HepG2 (cell line): ENCODE measurements around the gene SLC25A25. TPM values are rescaled to one million over a fixed set of nuclear protein-coding genes. Genes with fewer than 3 reads are reported as not detected.
A peak's percentile ranks its signal among the peaks of the same experiment; 100 is the strongest.

Source experiments
- AGO2 ChIP-seq: fragments of 200-400 bp; formaldehyde crosslinking; optimal IDR thresholded peaks from 2 replicates; pipeline ENCODE3; 2017; ENCODE audit warnings: mild to moderate bottlenecking, low read depth, low read length, moderate library complexity
- AKAP8 ChIP-seq: sonication (generic); formaldehyde crosslinking; IDR thresholded peaks from 2 replicates; pipeline ENCODE4 v1.5.1; 2020; ENCODE audit warnings: mild to moderate bottlenecking, missing genetic modification reagents
- CCAR2 ChIP-seq: fragments of 200-400 bp; formaldehyde crosslinking; optimal IDR thresholded peaks from 2 replicates; pipeline ENCODE3; 2018; ENCODE audit warnings: low read depth, mild to moderate bottlenecking, low read length, moderate library complexity
- MTA1 ChIP-seq: sonication (generic); formaldehyde crosslinking; IDR thresholded peaks from 2 replicates; pipeline ENCODE4 v1.4.0; 2020; ENCODE audit warnings: missing genetic modification reagents, mild to moderate bottlenecking, borderline replicate concordance
- NAIF1 ChIP-seq: sonication (generic); formaldehyde crosslinking; IDR thresholded peaks from 2 replicates; pipeline ENCODE4 v1.5.0; 2020; ENCODE audit warnings: mild to moderate bottlenecking, missing genetic modification reagents, borderline replicate concordance
- NCOR1 ChIP-seq: fragments of 200-600 bp; sonication (generic); IDR thresholded peaks from 2 replicates; pipeline ENCODE4 v1.7.0; 2017; ENCODE audit warnings: antibody characterized with exemption, low read length, borderline replicate concordance
- NFIB ChIP-seq: sonication (generic); formaldehyde crosslinking; IDR thresholded peaks from 2 replicates; pipeline ENCODE4 v1.9.0; 2021; ENCODE audit warnings: missing genetic modification reagents, mild to moderate bottlenecking, borderline replicate concordance
- POGZ ChIP-seq: sonication (generic); formaldehyde crosslinking; IDR thresholded peaks from 2 replicates; pipeline ENCODE4 v1.4.0; 2020; ENCODE audit warnings: mild to moderate bottlenecking, missing genetic modification reagents
- POLR2G ChIP-seq: fragments of 200-400 bp; formaldehyde crosslinking; IDR thresholded peaks from 2 replicates; pipeline ENCODE4 v1.6.1; 2018; ENCODE audit warnings: mild to moderate bottlenecking, low read depth, low read length, moderate library complexity
- PTBP1 ChIP-seq: fragments of 200-400 bp; formaldehyde crosslinking; IDR thresholded peaks from 2 replicates; pipeline ENCODE4 v1.6.1; 2018; ENCODE audit warnings: low read length, low read depth; ENCODE audit not compliant: poor library complexity, severe bottlenecking
- RBFOX2 ChIP-seq: fragments of 200-400 bp; formaldehyde crosslinking; IDR thresholded peaks from 2 replicates; pipeline ENCODE4 v1.6.1; 2017; ENCODE audit warnings: low read depth, mild to moderate bottlenecking, low read length
- RBM22 ChIP-seq: fragments of 200-400 bp; formaldehyde crosslinking; optimal IDR thresholded peaks from 2 replicates; pipeline ENCODE3; 2017; ENCODE audit warnings: mild to moderate bottlenecking, low read length, moderate library complexity
- SOX5 ChIP-seq: IDR thresholded peaks from 2 replicates; pipeline ENCODE4 v1.6.1; 2016; ENCODE audit warnings: borderline replicate concordance
- SP5 ChIP-seq: IDR thresholded peaks from 2 replicates; pipeline ENCODE4 v1.6.1; 2016; ENCODE audit warnings: low read depth, borderline replicate concordance
- ZBTB7B ChIP-seq: sonication (generic); formaldehyde crosslinking; IDR thresholded peaks from 2 replicates; pipeline ENCODE4 v1.4.0; 2020; ENCODE audit warnings: missing genetic modification reagents
- ZFP1 ChIP-seq: IDR thresholded peaks from 2 replicates; pipeline ENCODE4 v1.6.1; 2016
- ZNF121 ChIP-seq: sonication (generic); formaldehyde crosslinking; IDR thresholded peaks from 2 replicates; pipeline ENCODE4 v1.5.0; 2020; ENCODE audit warnings: mild to moderate bottlenecking, missing genetic modification reagents
- ZNF564 ChIP-seq: sonication (generic); formaldehyde crosslinking; IDR thresholded peaks from 2 replicates; pipeline ENCODE4 v1.8.1; 2023; ENCODE audit warnings: mild to moderate bottlenecking, missing genetic modification reagents
- ZNF660 ChIP-seq: sonication (generic); formaldehyde crosslinking; IDR thresholded peaks from 2 replicates; pipeline ENCODE4 v1.5.1; 2020; ENCODE audit warnings: mild to moderate bottlenecking, low read depth, missing genetic modification reagents, borderline replicate concordance
- ZNF761 ChIP-seq: sonication (generic); formaldehyde crosslinking; conservative IDR thresholded peaks from 2 replicates; pipeline ENCODE4 v1.4.0; 2020; ENCODE audit warnings: mild to moderate bottlenecking, missing genetic modification reagents
- polyA plus RNA-seq, 8 experiments: library from polyadenylated mRNA; depleted of rRNA in 3 of 8; stranded (reverse) in 7 of 8; unstranded in 1 of 8; fragments of >200 nt; fragmentation: Illumina TruSeq in 4 of 8; extraction: Trizol in 4 of 8; gene quantifications; 2 replicates each; pipeline versions ENCODE4 v1.2.1 to v1.2.3, GENCODE V29; 2011 to 2016; ENCODE audit warnings: low read depth in 4 of 8, missing spikeins in 1 of 8, mixed read lengths in 1 of 8; ENCODE audit not compliant: insufficient read depth in 1 of 8
- total RNA-seq, 5 experiments: library from RNA; depleted of rRNA; stranded (reverse); fragments of >200 nt; fragmentation: Illumina TruSeq; extraction: Trizol; gene quantifications; 2 replicates each; pipeline ENCODE4 v1.2.3, GENCODE V29; 2016; ENCODE audit warnings: low read depth in 1 of 5
- TF ChIP-seq, protein P1 (sequence below): sonication (generic); formaldehyde crosslinking; IDR thresholded peaks from 2 replicates; pipeline ENCODE4 v1.5.0; 2020; ENCODE audit warnings: missing genetic modification reagents, mild to moderate bottlenecking, borderline replicate concordance
- TF ChIP-seq, protein P2 (sequence below): sonication (generic); formaldehyde crosslinking; IDR thresholded peaks from 2 replicates; pipeline ENCODE4 v1.5.0; 2020; ENCODE audit warnings: missing genetic modification reagents
- TF ChIP-seq, protein P3 (sequence below): sonication (generic); formaldehyde crosslinking; IDR thresholded peaks from 2 replicates; pipeline ENCODE4 v1.5.0; 2020; ENCODE audit warnings: missing genetic modification reagents
- TF ChIP-seq, protein P4 (sequence below): sonication (generic); formaldehyde crosslinking; IDR thresholded peaks from 2 replicates; pipeline ENCODE4 v1.4.0; 2020; ENCODE audit warnings: missing genetic modification reagents, borderline replicate concordance

The SLC25A25 gene
- total and polyA plus RNA-seq, 2 of the 13 experiments (the other 11 are each of a cell fraction or from before 2014, with no cell fraction given) = 10.5 to 24.8 TPM

DNA sequence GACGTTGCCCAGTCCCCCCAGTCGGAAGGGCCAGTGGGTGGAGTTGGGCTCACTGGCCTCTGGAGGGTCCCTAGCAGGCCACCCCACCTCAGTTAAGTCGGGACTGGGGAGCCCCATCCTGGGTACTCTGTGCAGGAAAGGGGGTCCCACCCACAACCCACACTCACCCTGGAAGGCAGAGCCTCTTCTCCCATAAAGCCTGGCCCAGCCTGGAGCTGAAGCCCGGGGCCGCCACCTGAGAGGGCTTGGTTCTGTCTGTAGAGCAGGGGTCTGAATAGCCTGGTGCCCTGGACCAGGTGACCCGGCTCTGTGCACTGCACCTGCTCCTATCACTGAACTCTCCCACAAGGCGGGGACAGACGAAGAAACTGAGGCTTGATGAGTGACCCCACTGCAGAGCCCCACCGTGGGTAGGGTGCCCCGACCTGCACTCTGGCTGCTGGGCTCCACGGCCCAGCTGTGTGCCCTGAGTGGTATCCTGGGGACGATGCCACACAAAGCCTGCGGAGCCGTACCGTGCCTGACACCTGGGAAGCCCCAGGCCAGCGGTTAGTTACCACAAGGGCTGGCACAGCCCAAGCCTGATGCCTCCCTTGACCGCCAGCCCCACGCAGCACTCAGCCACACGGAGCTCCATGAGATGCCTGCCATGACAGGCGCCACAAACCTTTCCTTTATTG, 52.2 kb downstream of the SLC25A25 start (continued):
- TF ChIP-seq, protein P1, sequence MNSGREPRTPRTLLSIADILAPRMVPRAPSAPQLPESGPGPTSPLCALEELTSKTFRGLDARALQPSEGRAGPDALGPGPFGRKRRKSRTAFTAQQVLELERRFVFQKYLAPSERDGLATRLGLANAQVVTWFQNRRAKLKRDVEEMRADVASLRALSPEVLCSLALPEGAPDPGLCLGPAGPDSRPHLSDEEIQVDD = no peak
- TF ChIP-seq ZNF761 (CRISPR knock-in tag) = no peak
- TF ChIP-seq, protein P2, sequence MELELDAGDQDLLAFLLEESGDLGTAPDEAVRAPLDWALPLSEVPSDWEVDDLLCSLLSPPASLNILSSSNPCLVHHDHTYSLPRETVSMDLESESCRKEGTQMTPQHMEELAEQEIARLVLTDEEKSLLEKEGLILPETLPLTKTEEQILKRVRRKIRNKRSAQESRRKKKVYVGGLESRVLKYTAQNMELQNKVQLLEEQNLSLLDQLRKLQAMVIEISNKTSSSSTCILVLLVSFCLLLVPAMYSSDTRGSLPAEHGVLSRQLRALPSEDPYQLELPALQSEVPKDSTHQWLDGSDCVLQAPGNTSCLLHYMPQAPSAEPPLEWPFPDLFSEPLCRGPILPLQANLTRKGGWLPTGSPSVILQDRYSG (CRISPR knock-in tag) = no peak
- TF ChIP-seq ZFP1 = no peak
- no peak for TF ChIP-seq ZBTB7B (CRISPR knock-in tag)
- TF ChIP-seq MTA1 = no peak
- TF ChIP-seq SP5 (CRISPR knock-in tag) = no peak
- TF ChIP-seq PTBP1 = no peak
- no peak for TF ChIP-seq NFIB (CRISPR knock-in tag)
- TF ChIP-seq, protein P3, sequence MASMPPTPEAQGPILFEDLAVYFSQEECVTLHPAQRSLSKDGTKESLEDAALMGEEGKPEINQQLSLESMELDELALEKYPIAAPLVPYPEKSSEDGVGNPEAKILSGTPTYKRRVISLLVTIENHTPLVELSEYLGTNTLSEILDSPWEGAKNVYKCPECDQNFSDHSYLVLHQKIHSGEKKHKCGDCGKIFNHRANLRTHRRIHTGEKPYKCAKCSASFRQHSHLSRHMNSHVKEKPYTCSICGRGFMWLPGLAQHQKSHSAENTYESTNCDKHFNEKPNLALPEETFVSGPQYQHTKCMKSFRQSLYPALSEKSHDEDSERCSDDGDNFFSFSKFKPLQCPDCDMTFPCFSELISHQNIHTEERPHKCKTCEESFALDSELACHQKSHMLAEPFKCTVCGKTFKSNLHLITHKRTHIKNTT = no peak
- no peak for TF ChIP-seq POGZ
- no peak for TF ChIP-seq ZNF121 (CRISPR knock-in tag)
- TF ChIP-seq RBFOX2 = 0 out of 2 replicates have a peak, but pooled peaks have one; percentile 58
- no peak for TF ChIP-seq NCOR1
- no peak for TF ChIP-seq ZNF660 (CRISPR knock-in tag)
- TF ChIP-seq AKAP8 (CRISPR knock-in tag) = no peak
- no peak for TF ChIP-seq ZNF564
- 0 out of 2 replicates have a peak, but pooled peaks have one; percentile 9 for TF ChIP-seq POLR2G
- TF ChIP-seq NAIF1 = no peak
- peak; percentile 82 for TF ChIP-seq AGO2
- no peak for TF ChIP-seq CCAR2
- no peak for TF ChIP-seq SOX5 (CRISPR knock-in tag)
- TF ChIP-seq, protein P4, sequence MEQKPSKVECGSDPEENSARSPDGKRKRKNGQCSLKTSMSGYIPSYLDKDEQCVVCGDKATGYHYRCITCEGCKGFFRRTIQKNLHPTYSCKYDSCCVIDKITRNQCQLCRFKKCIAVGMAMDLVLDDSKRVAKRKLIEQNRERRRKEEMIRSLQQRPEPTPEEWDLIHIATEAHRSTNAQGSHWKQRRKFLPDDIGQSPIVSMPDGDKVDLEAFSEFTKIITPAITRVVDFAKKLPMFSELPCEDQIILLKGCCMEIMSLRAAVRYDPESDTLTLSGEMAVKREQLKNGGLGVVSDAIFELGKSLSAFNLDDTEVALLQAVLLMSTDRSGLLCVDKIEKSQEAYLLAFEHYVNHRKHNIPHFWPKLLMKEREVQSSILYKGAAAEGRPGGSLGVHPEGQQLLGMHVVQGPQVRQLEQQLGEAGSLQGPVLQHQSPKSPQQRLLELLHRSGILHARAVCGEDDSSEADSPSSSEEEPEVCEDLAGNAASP (CRISPR knock-in tag) = no peak
- peak; percentile 67 for TF ChIP-seq RBM22
